Measurements from ENCODE around the gene NSMCE1.
A peak's percentile ranks its signal among the peaks of the same experiment; 100 is the strongest.
"Not testable (repeated sequence)": the region's sequence is repeated elsewhere in the genome, so short reads cannot be mapped to it uniquely, and the experiment has no call there.

The NSMCE1 gene

GRCh38 chr16:27264151-27264550 lies 4.4 kb downstream of the NSMCE1 start:
- no peak overlapping the region for H2AFZ ChIP-seq (ENCODE audit: low read length)
- H4K20me1 ChIP-seq (ENCODE audit: insufficient read depth, low read length), result no peaks in the 10 kb centered on the region
- H3K27me3 ChIP-seq (ENCODE audit: insufficient read depth, low read length), result no peaks in the 10 kb centered on the region
- H3K27ac ChIP-seq (ENCODE audit: low read depth, low read length, poor library complexity, severe bottlenecking), result peak overlapping the region; percentile 67
- no peak overlapping the region for H3K4me3 ChIP-seq (ENCODE audit: low read depth, low read length, poor library complexity, severe bottlenecking)
- H3K9me3 ChIP-seq (ENCODE audit: low read length), result no peaks in the 10 kb centered on the region
- peaks cover 11% of the 10 kb centered on the region for H3K79me2 ChIP-seq (ENCODE audit: insufficient read depth, low read length)
- H3F3A ChIP-seq (ENCODE audit: insufficient read depth, low read length), result peaks cover 3% of the 10 kb centered on the region; the same call in 1 of the 2 replicates
- no peaks in the 10 kb centered on the region for H3K9me2 ChIP-seq (ENCODE audit: low read depth, low read length)
- H3K36me3 ChIP-seq (ENCODE audit: insufficient read depth, low read length), result peaks cover 12% of the 10 kb centered on the region
- H3K4me1 ChIP-seq (ENCODE audit: insufficient read depth, low read length, severe bottlenecking), result peaks cover 75% of the 10 kb centered on the region
- peak overlapping the region; percentile 21; the same call in 1 of the 2 replicates for H3K4me2 ChIP-seq (ENCODE audit: low read length)
- no peak for TF ChIP-seq CTCF (IDR thresholded peaks at IDR 0.05; ENCODE audit: low read length)
- TF ChIP-seq EZH2 (IDR thresholded peaks at IDR 0.05; ENCODE audit: borderline replicate concordance, low read length), result no peak
- no peak overlapping the region; the same call in 1 of the 2 replicates for H3K9ac ChIP-seq (ENCODE audit: low read length)

GRCh38 chr16:27262904-27263423 lies 5.6 kb downstream of the NSMCE1 start:
- H2AFZ ChIP-seq (ENCODE audit: low read length); H4K20me1 ChIP-seq (ENCODE audit: insufficient read depth, low read length); H3F3A ChIP-seq (ENCODE audit: insufficient read depth, low read length); H3K9ac ChIP-seq (ENCODE audit: low read length); H3K9me3 ChIP-seq (ENCODE audit: low read length); H3K4me3 ChIP-seq (ENCODE audit: low read depth, low read length, poor library complexity, severe bottlenecking); H3K27me3 ChIP-seq (ENCODE audit: insufficient read depth, low read length); H3K9me2 ChIP-seq (ENCODE audit: low read depth, low read length): not testable (repeated sequence)
- H3K4me1 ChIP-seq (ENCODE audit: insufficient read depth, low read length, severe bottlenecking), result peaks cover 78% of the 10 kb centered on the region
- peaks cover 11% of the 10 kb centered on the region for H3K79me2 ChIP-seq (ENCODE audit: insufficient read depth, low read length)
- H3K4me2 ChIP-seq (ENCODE audit: low read length), result peak overlapping the region; percentile 51; the same call in 1 of the 2 replicates
- H3K36me3 ChIP-seq (ENCODE audit: insufficient read depth, low read length), result peaks cover 12% of the 10 kb centered on the region
- peak overlapping the region; percentile 67 for H3K27ac ChIP-seq (ENCODE audit: low read depth, low read length, poor library complexity, severe bottlenecking)

GRCh38 chr16:27259710-27260109 lies 8.9 kb downstream of the NSMCE1 start:
- Histone ChIP-seq H3K27ac (ENCODE audit: low read depth, low read length, poor library complexity, severe bottlenecking) (no peak overlapping the region), H2AFZ (ENCODE audit: low read length) (no peak overlapping the region)

More at GRCh38 chr16:27259710-27260109, 8.9 kb downstream of the NSMCE1 start:
- no peaks in the 10 kb centered on the region for H3K9me2 ChIP-seq (ENCODE audit: low read depth, low read length)
- H3K4me3 ChIP-seq (ENCODE audit: low read depth, low read length, poor library complexity, severe bottlenecking), result no peak overlapping the region
- H3K4me2 ChIP-seq (ENCODE audit: low read length), result no peak overlapping the region
- TF ChIP-seq EZH2 (IDR thresholded peaks at IDR 0.05; ENCODE audit: borderline replicate concordance, low read length) (no peak), CTCF (IDR thresholded peaks at IDR 0.05; ENCODE audit: low read length) (no peak)
- peaks cover 2% of the 10 kb centered on the region; the same call in 1 of the 2 replicates for H3F3A ChIP-seq (ENCODE audit: insufficient read depth, low read length)
- H3K36me3 ChIP-seq (ENCODE audit: insufficient read depth, low read length), result peaks cover 33% of the 10 kb centered on the region
- H4K20me1 ChIP-seq (ENCODE audit: insufficient read depth, low read length), result no peaks in the 10 kb centered on the region
- H3K9ac ChIP-seq (ENCODE audit: low read length), result no peak overlapping the region
- H3K27me3 ChIP-seq (ENCODE audit: insufficient read depth, low read length), result no peaks in the 10 kb centered on the region
- peaks cover 11% of the 10 kb centered on the region for H3K79me2 ChIP-seq (ENCODE audit: insufficient read depth, low read length)
- H3K4me1 ChIP-seq (ENCODE audit: insufficient read depth, low read length, severe bottlenecking), result peaks cover 52% of the 10 kb centered on the region
- no peaks in the 10 kb centered on the region for H3K9me3 ChIP-seq (ENCODE audit: low read length)

All from OCI-LY1 (cell line).